HUDEP-2 (cell line): Measurements from ENCODE around the gene MRPL37.
"Not testable (repeated sequence)": the region's sequence is repeated elsewhere in the genome, so short reads cannot be mapped to it uniquely, and the experiment has no call there.

Source experiments
- DNase-seq, 76 experiments: peaks; one replicate each; lab custom pipeline; 2025; ENCODE audit not compliant: unreplicated experiment in 76 of 76; lab: John Stamatoyannopoulos, UW

Gene MRPL37

GRCh38 chr1:54199765-54200518, at the start of gene MRPL37, which contains the start of gene CYB5RL:
MRPL37 (plus strand) TSS chr1:54200167; CDS start chr1:54200244, 77 bp downstream.
CYB5RL (minus strand) TSS chr1:54200030; CDS start chr1:54195616, 4,414 bp downstream.
- DNase-seq: peak in 74 of 76 experiments; percentile 38 to 96 (median 88)

- DNase-seq: no peak
Measured at GRCh38 chr1:54151013-54151412, 49.0 kb upstream of the MRPL37 start.

GRCh38 chr1:54152696-54153095, 47.3 kb upstream of the MRPL37 start, which contains the start of gene CDCP2:
CDCP2 (minus strand) TSS chr1:54153000; CDS start chr1:54152922, 78 bp downstream.
- no peak for DNase-seq

GRCh38 chr1:54153535-54154439, 46.2 kb upstream of the MRPL37 start:
- DNase-seq: no peak

- DNase-seq: no peak
Measured at GRCh38 chr1:54156201-54156600, 43.8 kb upstream of the MRPL37 start.

GRCh38 chr1:54156986-54157385, 43.0 kb upstream of the MRPL37 start:
- DNase-seq: no peak

GRCh38 chr1:54157401-54157800, 42.6 kb upstream of the MRPL37 start:
- DNase-seq: peak in 6 of 76 experiments; percentile 4 to 23 (median 10)

- DNase-seq: peak in 15 of 76 experiments; percentile 5 to 37 (median 17)
Measured at GRCh38 chr1:54158071-54158470, 41.9 kb upstream of the MRPL37 start.

- DNase-seq: no peak
Measured at GRCh38 chr1:54159733-54160316, 40.1 kb upstream of the MRPL37 start.

- DNase-seq: no peak
Measured at GRCh38 chr1:54160351-54160750, 39.6 kb upstream of the MRPL37 start.

- no peak for DNase-seq
Measured at GRCh38 chr1:54161495-54162168, 38.3 kb upstream of the MRPL37 start.

GRCh38 chr1:54163051-54163450, 36.9 kb upstream of the MRPL37 start:
- peak in 1 of 76 experiments; percentile 6 for DNase-seq

- DNase-seq: no peak
Measured at GRCh38 chr1:54163573-54163972, 36.4 kb upstream of the MRPL37 start.

GRCh38 chr1:54165146-54165545, 34.8 kb upstream of the MRPL37 start:
- no peak for DNase-seq

GRCh38 chr1:54166357-54166756, 33.6 kb upstream of the MRPL37 start:
- not testable (repeated sequence) for DNase-seq

- no peak for DNase-seq
Measured at GRCh38 chr1:54167422-54168139, 32.4 kb upstream of the MRPL37 start.

- no peak for DNase-seq
Measured at GRCh38 chr1:54168206-54168965, 31.6 kb upstream of the MRPL37 start.

- no peak for DNase-seq
Measured at GRCh38 chr1:54169068-54169467, 30.9 kb upstream of the MRPL37 start.

GRCh38 chr1:54171016-54171415, 29.0 kb upstream of the MRPL37 start:
- no peak for DNase-seq
